GM23248 (cell line): Measurements from ENCODE around the gene SPEG. TPM values are rescaled to one million over a fixed set of nuclear protein-coding genes. Genes with fewer than 3 reads are reported as not detected.
A peak's percentile ranks its signal among the peaks of the same experiment; 100 is the strongest.

Experiments used
- DNase-seq: peaks from one replicate; pipeline ENCODE4 v3.0.0-alpha.2; 2015
- H2AFZ ChIP-seq: fragments of 200-600 bp; sonication (generic); 2 replicates; pipeline ENCODE4 v1.6.1; 2016; ENCODE audit warnings: antibody characterized with exemption
- H3F3A ChIP-seq: fragments of 200-600 bp; sonication (generic); 2 replicates; pipeline ENCODE4 v1.6.1; 2016; ENCODE audit warnings: mild to moderate bottlenecking, antibody characterized with exemption, mixed run types; ENCODE audit not compliant: insufficient read depth
- H3K27ac ChIP-seq: fragments of 200-600 bp; sonication (generic); 2 replicates; pipeline ENCODE4 v1.5.1; 2016; ENCODE audit warnings: mild to moderate bottlenecking
- H3K27me3 ChIP-seq: fragments of 200-600 bp; sonication (generic); replicated peaks from 2 replicates; pipeline ENCODE4 v1.6.1; 2016; ENCODE audit warnings: mild to moderate bottlenecking; ENCODE audit not compliant: insufficient read depth
- H3K36me3 ChIP-seq: fragments of 200-600 bp; sonication (generic); 2 replicates; pipeline ENCODE4 v1.6.1; 2016; ENCODE audit warnings: low read depth, mild to moderate bottlenecking
- H3K4me1 ChIP-seq: fragments of 200-600 bp; sonication (generic); 2 replicates; pipeline ENCODE4 v1.6.1; 2016; ENCODE audit warnings: mild to moderate bottlenecking; ENCODE audit not compliant: insufficient read depth
- H3K4me2 ChIP-seq: fragments of 200-600 bp; sonication (generic); one replicate; pipeline ENCODE4 v1.6.1; 2016; ENCODE audit warnings: mild to moderate bottlenecking; ENCODE audit not compliant: unreplicated experiment
- H3K4me3 ChIP-seq: fragments of 200-600 bp; sonication (generic); 2 replicates; pipeline ENCODE4 v1.5.1; 2016; ENCODE audit warnings: mild to moderate bottlenecking
- H3K79me2 ChIP-seq: fragments of 200-600 bp; sonication (generic); 2 replicates; pipeline ENCODE4 v1.6.1; 2016; ENCODE audit warnings: mild to moderate bottlenecking; ENCODE audit not compliant: insufficient read depth
- H3K9ac ChIP-seq: fragments of 200-600 bp; sonication (generic); 2 replicates; pipeline ENCODE4 v1.6.1; 2016; ENCODE audit warnings: mild to moderate bottlenecking
- H3K9me2 ChIP-seq: fragments of 200-600 bp; sonication (generic); 2 replicates; pipeline ENCODE4 v1.6.1; 2016; ENCODE audit warnings: mixed run types, mild to moderate bottlenecking, moderate library complexity; ENCODE audit not compliant: insufficient read depth
- H3K9me3 ChIP-seq: fragments of 200-600 bp; sonication (generic); one replicate; pipeline ENCODE4 v1.6.1; 2017; ENCODE audit warnings: low read depth
- H4K20me1 ChIP-seq: fragments of 200-600 bp; sonication (generic); 2 replicates; pipeline ENCODE4 v1.6.0; 2016; ENCODE audit not compliant: insufficient read depth
- EZH2 ChIP-seq: fragments of 200-600 bp; sonication (generic); IDR thresholded peaks from 2 replicates; pipeline ENCODE4 v1.6.1; 2018; ENCODE audit warnings: antibody characterized with exemption, mild to moderate bottlenecking; ENCODE audit not compliant: insufficient read depth, poor library complexity, severe bottlenecking
- EZH2phosphoT487 ChIP-seq: fragments of 200-600 bp; sonication (generic); IDR thresholded peaks from 2 replicates; pipeline ENCODE4 v1.6.1; 2018; ENCODE audit warnings: antibody characterized with exemption, moderate library complexity, mild to moderate bottlenecking, low read depth; ENCODE audit not compliant: insufficient read depth
- WGBS, 2 experiments: methylation state at CpG; one replicate each; pipeline ENCODE4 v1.1.6; 2015 to 2017; ENCODE audit warnings: low lambda C conversion rate in 2 of 2, low coverage in 1 of 2; ENCODE audit errors: missing lambda C conversion rate in 2 of 2; 5-methylcytosine and 5-hydroxymethylcytosine counted together
- in situ Hi-C: fragments of 300-500 bp; cut with MboI; formaldehyde crosslinking; loops from 2 replicates; pipeline ENCODE4 v1.15.0; 2020
- polyA plus RNA-seq: library from polyadenylated mRNA; unstranded; fragments of >200 nt; fragmentation: Nextera tagmentation; extraction: Ambion mirVana; gene quantifications from 2 replicates; pipeline ENCODE4 v1.2.1, GENCODE V29; 2016
- total RNA-seq: library from RNA; depleted of rRNA; stranded (reverse); fragments of >200 nt; shearing (Covaris generic); gene quantifications from 2 replicates; pipeline ENCODE4 v1.2.3, GENCODE V29; 2014

Gene SPEG
- total and polyA plus RNA-seq, 2 experiments from 2014 or later: 9.4 to 26.5 TPM

DNA sequence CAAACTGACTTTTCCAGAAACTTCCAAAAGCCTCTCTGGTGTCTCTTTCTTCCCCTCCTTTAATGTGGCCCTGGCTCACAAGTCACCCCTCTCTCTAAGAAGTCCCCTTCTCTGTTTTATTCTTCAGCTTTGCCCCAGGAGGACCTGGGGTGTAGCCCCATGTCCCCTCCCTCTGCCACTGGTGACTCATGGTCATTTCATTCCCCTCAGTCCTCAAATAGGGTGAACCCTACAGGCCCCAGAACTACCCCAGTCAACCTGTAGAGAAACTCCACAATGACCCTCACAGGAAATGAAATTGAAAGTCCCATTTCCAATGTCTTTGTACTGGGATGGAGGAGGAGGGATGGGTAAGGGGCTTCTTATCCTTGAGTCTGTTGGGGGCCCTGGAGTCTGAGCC, 6.2 kb upstream of the SPEG start:
- H3K79me2 ChIP-seq: no peaks in the 10 kb centered on the region
- H3K9me2 ChIP-seq: no peaks in the 10 kb centered on the region
- TF ChIP-seq EZH2phosphoT487: no peak
- no peaks in the 10 kb centered on the region for H3K36me3 ChIP-seq
- no peaks in the 10 kb centered on the region for H3K4me1 ChIP-seq
- H2AFZ ChIP-seq: no peak overlapping the region
- H3K4me2 ChIP-seq: no peak overlapping the region
- no peak for DNase-seq
- H3K9me3 ChIP-seq: no peaks in the 10 kb centered on the region
- in situ Hi-C loops: no loop called here
- H4K20me1 ChIP-seq: no peaks in the 10 kb centered on the region
- H3F3A ChIP-seq: no peaks in the 10 kb centered on the region
- no peaks in the 10 kb centered on the region for H3K27me3 ChIP-seq
- H3K4me3 ChIP-seq: no peak overlapping the region
- H3K27ac ChIP-seq: no peak overlapping the region
- H3K9ac ChIP-seq: no peak overlapping the region

DNA sequence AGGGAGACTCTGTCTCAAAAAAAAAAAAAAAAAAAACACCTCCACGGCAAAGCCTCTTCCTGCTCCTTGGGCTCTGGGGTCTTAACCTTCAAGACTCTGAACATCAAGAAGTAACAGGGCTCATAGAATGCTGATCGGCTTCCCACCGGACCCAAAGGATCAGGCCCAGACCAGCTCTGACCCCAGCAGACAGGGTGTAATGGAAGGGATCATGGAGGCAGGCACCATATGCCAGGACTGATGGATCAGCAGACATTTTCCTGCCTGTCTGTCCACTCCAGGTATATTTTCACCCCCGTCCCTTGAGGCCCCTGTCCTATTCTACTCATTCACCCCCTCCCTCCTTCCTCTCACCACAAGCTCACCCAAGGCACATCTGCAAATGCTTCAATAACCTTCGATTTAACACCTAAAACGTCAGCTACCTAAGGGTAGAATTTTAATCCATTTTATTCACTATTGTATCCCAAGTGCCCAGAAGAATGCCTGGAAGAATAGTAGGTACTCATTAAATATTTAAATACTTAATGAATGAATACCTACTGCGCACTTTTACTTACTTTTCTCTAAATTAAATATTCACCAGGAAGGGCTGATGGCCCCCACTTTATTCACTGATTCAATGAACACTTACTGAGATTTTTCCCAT, 4.6 kb upstream of the SPEG start:
- no peaks in the 10 kb centered on the region for H4K20me1 ChIP-seq
- DNase-seq: no peak
- WGBS, 2 experiments: 86 to 92% methylated on average over 7 of the region's 7 CpGs
- in situ Hi-C loops: no loop called here
- H3K9me3 ChIP-seq: no peaks in the 10 kb centered on the region
- no peaks in the 10 kb centered on the region for H3F3A ChIP-seq
- no peaks in the 10 kb centered on the region for H3K4me1 ChIP-seq
- no peaks in the 10 kb centered on the region for H3K27me3 ChIP-seq
- no peak overlapping the region for H3K4me3 ChIP-seq
- H3K9ac ChIP-seq: no peak overlapping the region
- H3K4me2 ChIP-seq: no peak overlapping the region
- no peak overlapping the region for H2AFZ ChIP-seq
- H3K9me2 ChIP-seq: no peaks in the 10 kb centered on the region
- H3K36me3 ChIP-seq: no peaks in the 10 kb centered on the region
- H3K79me2 ChIP-seq: no peaks in the 10 kb centered on the region
- TF ChIP-seq EZH2 (no peak), EZH2phosphoT487 (no peak)
- H3K27ac ChIP-seq: no peak overlapping the region

DNA sequence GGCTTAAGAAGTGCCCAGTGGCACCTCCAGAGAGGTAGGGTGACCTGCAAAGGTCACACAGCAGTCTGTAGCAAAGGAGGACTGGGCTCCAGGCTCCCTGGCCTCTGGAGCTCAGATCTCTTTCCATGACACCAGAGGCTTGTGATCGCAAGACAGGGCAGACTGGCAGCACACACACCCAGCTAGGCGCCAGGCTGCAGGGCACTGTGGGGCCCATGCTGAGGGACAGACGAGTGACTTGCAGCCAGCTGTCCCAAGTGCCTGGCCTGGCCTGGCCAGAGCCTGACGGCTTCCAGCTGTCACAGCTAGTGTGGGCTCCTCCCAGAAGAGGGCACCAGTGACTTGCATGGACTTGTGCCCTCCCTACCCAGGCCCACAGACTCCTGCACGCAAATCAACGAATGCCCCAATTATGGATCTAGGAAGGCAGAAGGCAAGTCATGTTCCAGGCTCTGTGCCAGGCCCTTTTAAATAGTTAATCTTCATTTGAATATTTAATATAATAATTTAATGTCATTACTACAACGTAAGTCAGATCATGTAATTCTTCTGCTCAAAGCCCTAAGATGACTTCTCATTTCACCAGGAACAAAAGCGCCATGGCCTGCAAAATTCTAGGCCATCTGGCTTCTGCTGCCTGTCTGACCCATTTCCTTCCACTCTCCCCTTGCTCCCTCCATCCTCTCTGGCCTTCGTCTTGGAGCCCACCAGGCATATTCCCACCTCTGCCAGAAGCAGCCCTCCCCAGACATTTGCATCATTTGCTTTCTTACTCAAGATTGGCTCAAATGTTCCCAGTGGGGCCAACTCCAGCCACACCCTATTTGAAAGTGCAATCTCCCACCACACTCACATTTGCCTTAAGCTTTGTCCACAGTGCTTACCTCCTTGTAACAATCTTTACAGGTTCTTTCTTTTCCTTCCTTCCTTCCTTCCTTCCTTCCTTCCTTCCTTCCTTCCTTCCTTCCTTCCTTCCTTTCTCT, 3.7 kb upstream of the SPEG start:
- TF ChIP-seq EZH2 (no peak), EZH2phosphoT487 (no peak)
- Histone ChIP-seq H3K4me3 (no peak overlapping the region), H3K36me3 (no peaks in the 10 kb centered on the region), H3K27me3 (no peaks in the 10 kb centered on the region), H2AFZ (no peak overlapping the region), H3K9me2 (no peaks in the 10 kb centered on the region), H3K4me1 (no peaks in the 10 kb centered on the region), H3K79me2 (no peaks in the 10 kb centered on the region), H3F3A (no peaks in the 10 kb centered on the region), H4K20me1 (no peaks in the 10 kb centered on the region), H3K9ac (no peak overlapping the region), H3K27ac (no peak overlapping the region), H3K4me2 (no peak overlapping the region), H3K9me3 (no peaks in the 10 kb centered on the region)
- 81 to 88% methylated on average over 9 of the region's 9 CpGs for WGBS, 2 experiments
- in situ Hi-C loops: no loop called here
- DNase-seq: peak; percentile 24

DNA sequence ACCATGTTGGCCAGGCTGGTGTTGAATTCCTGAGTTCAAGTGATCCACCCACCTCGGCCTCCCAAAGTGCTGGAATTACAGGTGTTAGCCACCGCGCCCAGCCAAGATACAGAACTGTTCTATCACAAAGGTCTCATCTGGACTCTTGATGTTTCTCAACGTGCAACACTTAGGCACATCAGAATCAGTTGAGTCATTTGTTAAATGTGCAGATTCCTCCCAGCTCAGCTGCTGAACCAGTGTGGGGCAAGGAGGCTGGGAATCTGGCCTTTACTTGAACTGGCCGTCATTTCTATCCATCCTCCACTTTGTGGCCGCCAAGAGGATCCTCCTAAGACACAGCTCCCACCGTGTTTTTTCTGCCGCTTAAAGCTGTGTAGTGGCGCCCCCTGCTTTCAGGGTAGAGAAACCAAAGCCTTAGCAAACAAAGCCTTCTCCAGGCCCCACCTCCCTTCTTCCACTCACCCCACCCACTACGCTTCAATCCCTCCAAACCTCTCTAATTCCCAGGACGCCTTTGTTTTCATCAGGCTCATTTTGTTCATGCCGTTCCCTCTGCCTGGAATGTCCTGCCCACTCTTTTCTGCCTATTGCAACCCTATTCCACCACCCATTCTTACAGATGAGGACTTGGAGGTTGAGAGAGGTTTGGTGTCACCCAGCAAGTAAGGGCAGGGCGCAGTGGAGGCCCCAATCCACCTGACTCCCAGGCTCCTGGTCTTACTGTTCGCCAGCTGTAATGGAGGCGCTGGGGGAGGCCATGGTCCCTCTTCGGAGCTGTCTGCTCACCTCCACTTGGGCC, 776 bp upstream of the SPEG start:
- WGBS, 2 experiments: 72 to 73% methylated on average over 16 of the region's 16 CpGs
- Histone ChIP-seq H2AFZ (peak overlapping the region; percentile 5; the same call in 1 of the 2 replicates), H3K9me2 (no peaks in the 10 kb centered on the region), H3K9me3 (no peaks in the 10 kb centered on the region), H3K79me2 (no peaks in the 10 kb centered on the region), H3K4me2 (no peak overlapping the region), H4K20me1 (no peaks in the 10 kb centered on the region), H3K4me1 (no peaks in the 10 kb centered on the region), H3F3A (no peaks in the 10 kb centered on the region), H3K9ac (no peak overlapping the region), H3K4me3 (no peak overlapping the region), H3K27ac (no peak overlapping the region), H3K27me3 (no peaks in the 10 kb centered on the region), H3K36me3 (no peaks in the 10 kb centered on the region)
- TF ChIP-seq EZH2 (no peak), EZH2phosphoT487 (no peak)
- DNase-seq: peak; percentile 79
- in situ Hi-C loops: no loop called here
